Large intestine (tissue), 3 donors: ENCODE data around the gene B4GALT5. TPM values are rescaled to one million over a fixed set of nuclear protein-coding genes. Genes with fewer than 3 reads are reported as not detected.
"Not testable (repeated sequence)": the region's sequence is repeated elsewhere in the genome, so short reads cannot be mapped to it uniquely, and the experiment has no call there.

Experiments
- DNase-seq, 2 donors: peaks; one replicate each; pipeline versions ENCODE4 v3.0.0 to v3.0.0-alpha.2; 2013
- H3K27ac ChIP-seq: one replicate; pipeline ENCODE4 v1.5.1; 2013; ENCODE audit warnings: low read length
- H3K27me3 ChIP-seq: 2 replicates; pipeline ENCODE4 v1.6.1; 2013; ENCODE audit warnings: low read length; ENCODE audit not compliant: control insufficient read depth, insufficient read depth
- H3K36me3 ChIP-seq: 2 replicates; pipeline ENCODE4 v1.6.1; 2013; ENCODE audit warnings: low read length; ENCODE audit not compliant: control insufficient read depth, insufficient read depth
- H3K4me1 ChIP-seq: one replicate; pipeline ENCODE4 v1.6.1; 2013; ENCODE audit warnings: low read length; ENCODE audit not compliant: control insufficient read depth, insufficient read depth
- H3K4me3 ChIP-seq: one replicate; pipeline ENCODE4 v1.5.1; 2013; ENCODE audit warnings: low read length
- H3K9me3 ChIP-seq: one replicate; pipeline ENCODE4 v1.6.1; 2013; ENCODE audit warnings: mild to moderate bottlenecking, low read depth, low read length, moderate library complexity; ENCODE audit not compliant: control insufficient read depth
- WGBS: methylation state at CpG from one replicate; pipeline ENCODE4 v1.1.5; 2013; ENCODE audit warnings: low lambda C conversion rate; ENCODE audit not compliant: insufficient coverage; 5-methylcytosine and 5-hydroxymethylcytosine counted together
- polyA plus RNA-seq: library from polyadenylated mRNA; unstranded; fragments of 120-200 nt; gene quantifications from one replicate; pipeline ENCODE4 v1.2.1, GENCODE V29; 2013

Gene B4GALT5
- polyA plus RNA-seq, 1 donor = 51.2 TPM

DNA sequence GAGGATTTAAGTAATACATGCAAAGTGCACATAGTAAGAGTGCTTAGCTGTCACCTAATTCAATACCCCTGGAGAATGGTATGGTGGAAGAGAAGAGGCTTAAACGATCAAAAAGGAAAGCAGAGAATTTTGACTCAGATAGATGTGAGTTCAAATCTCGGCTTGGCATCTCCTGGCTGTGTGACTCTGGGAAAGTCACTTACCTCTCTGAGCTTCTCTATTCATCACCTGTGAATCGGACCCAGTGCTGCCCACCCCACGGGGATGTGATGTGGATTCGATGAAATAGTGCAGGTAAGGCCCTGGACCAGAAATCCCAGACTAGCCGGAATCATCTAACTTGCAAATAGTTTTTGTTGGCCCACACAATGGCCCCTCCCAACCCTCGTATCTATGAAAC, 1.8 kb upstream of the B4GALT5 start:
- H3K4me3 ChIP-seq = no peak overlapping the region
- DNase-seq = no peak
- no peaks in the 10 kb centered on the region for H3K36me3 ChIP-seq
- peaks cover 12% of the 10 kb centered on the region for H3K4me1 ChIP-seq
- WGBS = no CpG with 5 or more reads among the region's 7 CpGs
- H3K9me3 ChIP-seq = no peaks in the 10 kb centered on the region
- no peaks in the 10 kb centered on the region for H3K27me3 ChIP-seq
- no peak overlapping the region for H3K27ac ChIP-seq

DNA sequence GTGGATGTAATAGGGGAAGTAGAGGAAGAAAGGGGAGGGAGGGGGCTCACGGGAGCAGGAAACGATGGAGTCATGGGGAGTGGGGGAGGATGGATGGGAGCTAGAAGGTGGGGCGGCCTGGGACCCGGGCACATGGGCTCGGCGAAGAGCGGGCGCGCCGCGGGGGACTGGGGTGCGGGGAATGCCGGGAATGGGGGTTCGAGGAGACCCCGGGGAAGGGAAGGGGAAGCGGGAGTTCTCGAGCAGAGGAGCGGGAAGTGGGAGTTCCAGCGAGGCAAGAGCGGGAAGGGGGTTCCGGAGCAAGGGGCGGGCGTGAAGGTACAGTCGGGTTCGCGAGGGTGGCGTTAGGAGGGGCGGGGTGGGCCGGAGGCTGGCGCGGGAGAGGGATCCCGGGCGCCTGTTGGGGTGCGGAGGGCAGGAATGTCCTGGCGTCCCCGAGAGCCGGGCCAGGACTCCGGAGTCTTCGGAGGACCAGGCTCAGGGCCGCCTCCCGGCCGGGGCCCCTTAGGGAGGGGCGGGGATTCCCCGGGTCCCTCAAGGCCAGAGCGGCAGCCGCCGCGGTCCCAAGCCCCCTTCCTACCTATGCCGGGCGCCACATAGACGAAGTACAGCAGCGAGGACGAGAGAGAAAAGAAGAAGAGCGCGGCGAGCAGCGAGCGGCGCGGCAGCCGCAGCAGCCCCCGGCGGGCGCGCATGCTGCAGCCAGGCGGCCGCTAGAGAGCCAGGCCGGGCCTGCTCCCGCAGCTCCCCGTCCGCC, 504 bp downstream of the B4GALT5 start:
- peak; percentile 31 to 77 for DNase-seq
- 0% methylated on average over 1 of the region's 71 CpGs for WGBS
- Histone ChIP-seq H3K4me3 (peak overlapping the region; percentile 92), H3K27me3 (no peaks in the 10 kb centered on the region), H3K9me3 (no peaks in the 10 kb centered on the region), H3K36me3 (no peaks in the 10 kb centered on the region), H3K4me1 (peaks cover 16% of the 10 kb centered on the region), H3K27ac (peak overlapping the region; percentile 82)

DNA sequence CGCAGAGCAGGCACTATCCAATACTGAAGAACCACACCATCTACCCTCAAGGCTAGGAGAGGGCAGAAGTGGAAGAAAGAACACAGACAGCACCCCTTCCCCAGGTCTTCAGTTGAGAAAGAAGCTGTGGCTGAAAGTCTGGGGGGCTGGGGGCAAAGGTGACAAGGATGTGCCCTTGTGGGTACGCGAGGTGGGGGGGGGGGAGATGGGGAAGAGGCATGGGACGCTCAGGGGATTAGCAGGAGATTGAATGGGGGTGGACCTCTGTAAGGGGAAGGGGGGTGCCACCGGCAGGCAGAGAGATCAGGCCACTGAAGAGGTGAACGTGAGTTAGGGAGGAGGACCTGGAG, 1.1 kb downstream of the B4GALT5 start:
- DNase-seq = no peak
- no peaks in the 10 kb centered on the region for H3K27me3 ChIP-seq
- H3K27ac ChIP-seq = peak overlapping the region; percentile 82
- H3K36me3 ChIP-seq = no peaks in the 10 kb centered on the region
- H3K4me3 ChIP-seq = peak overlapping the region; percentile 92
- H3K9me3 ChIP-seq = no peaks in the 10 kb centered on the region
- WGBS = 0% methylated on average over 2 of the region's 6 CpGs
- H3K4me1 ChIP-seq = peaks cover 18% of the 10 kb centered on the region

DNA sequence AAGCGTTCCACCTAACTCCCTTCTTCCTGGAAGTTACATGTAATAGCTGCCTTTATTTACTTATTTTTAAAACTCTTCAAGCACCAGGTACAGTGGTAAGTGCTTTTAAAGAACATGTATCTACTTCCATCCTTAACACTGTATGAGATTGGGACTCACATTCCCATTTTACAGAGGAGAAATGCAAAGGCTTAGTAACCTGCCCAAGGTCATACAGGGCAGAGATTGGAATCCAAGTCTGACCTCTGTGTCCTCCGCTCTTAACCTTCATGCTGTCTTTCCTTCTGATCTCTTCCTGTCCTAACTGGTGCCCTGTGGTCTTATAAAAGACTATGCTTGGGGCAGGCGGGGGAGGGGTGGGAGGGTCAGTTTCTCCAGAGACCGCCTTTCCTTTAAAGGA, 1.6 kb downstream of the B4GALT5 start:
- H3K4me3 ChIP-seq = peak overlapping the region; percentile 92
- no peak for DNase-seq
- H3K27me3 ChIP-seq = no peaks in the 10 kb centered on the region
- no peaks in the 10 kb centered on the region for H3K36me3 ChIP-seq
- WGBS = no CpG with 5 or more reads among the region's 4 CpGs
- no peaks in the 10 kb centered on the region for H3K9me3 ChIP-seq
- H3K27ac ChIP-seq = peak overlapping the region; percentile 82
- H3K4me1 ChIP-seq = peaks cover 23% of the 10 kb centered on the region

DNA sequence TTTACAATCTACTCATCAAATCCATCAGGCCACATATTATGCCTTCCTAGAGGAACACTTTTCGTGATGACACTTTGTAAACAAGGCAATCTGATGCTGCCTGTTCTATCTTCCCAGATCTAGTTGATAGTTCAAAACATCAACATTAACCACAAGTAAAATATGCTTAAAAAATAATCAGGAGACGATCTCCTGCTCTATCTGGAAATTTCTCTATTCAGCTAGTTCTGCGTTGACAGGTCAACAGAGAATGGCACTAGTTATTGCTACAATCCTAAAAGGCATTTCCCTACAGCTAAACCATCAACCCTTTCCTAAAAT, 2.1 kb downstream of the B4GALT5 start:
- Histone ChIP-seq H3K27ac (no peak overlapping the region), H3K36me3 (no peaks in the 10 kb centered on the region), H3K27me3 (no peaks in the 10 kb centered on the region), H3K4me1 (peaks cover 28% of the 10 kb centered on the region), H3K9me3 (no peaks in the 10 kb centered on the region), H3K4me3 (peak overlapping the region; percentile 92)
- no peak for DNase-seq
- WGBS = no CpG with 5 or more reads among the region's 3 CpGs

DNA sequence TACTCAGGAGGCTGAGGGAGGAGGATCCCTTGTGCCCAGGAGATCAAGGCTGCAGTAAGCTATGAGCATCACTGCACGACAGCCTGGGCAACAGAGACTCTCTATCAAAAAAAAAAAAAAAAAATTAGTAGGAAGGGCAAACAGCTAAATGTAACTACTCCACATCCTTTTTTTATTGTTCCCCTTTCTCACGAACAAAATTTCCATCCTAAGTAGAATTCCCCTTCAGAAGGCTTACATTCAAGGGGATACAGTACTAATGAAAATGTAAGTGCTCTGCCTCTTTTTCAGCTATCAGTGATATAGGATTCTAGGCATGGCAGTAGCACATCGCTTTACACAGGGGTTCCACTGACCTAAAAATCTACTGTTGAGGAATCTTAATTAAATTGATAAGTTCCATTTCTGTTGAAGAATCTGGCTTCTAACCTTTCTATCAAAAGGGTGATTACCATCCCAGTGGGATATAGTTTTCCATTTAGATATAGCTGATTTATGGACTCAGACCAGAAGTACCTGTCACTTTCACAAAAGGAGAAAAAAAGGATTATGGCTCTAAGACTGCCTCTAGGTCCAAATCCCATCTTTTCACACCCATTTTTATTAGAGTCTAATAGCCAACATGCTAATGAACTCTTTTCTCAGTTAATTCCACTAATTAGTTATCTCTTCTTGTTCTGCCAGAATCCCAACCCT, 2.6 kb downstream of the B4GALT5 start:
- Histone ChIP-seq H3K4me1 (peaks cover 33% of the 10 kb centered on the region), H3K4me3 (peak overlapping the region; percentile 92)
- WGBS = no CpG with 5 or more reads among the region's 3 CpGs

DNA sequence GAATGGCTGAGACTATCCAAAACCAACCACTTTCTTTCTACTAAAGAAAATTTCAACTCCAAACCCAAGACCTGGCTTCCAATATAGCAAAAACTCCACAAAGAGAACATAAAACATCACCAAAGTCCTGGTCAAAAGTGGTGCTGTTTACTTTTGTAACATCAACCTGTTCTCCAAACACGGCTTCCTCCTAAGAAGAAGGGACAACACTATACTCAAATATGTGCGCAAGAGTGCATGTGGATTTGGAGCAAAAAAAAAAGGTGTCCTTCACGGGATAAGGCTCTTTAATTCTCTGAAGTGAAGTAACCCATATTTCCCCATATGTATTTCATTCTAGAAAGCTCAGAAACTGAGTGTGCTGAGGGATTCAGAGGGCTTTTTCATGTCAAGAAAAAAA, 6.6 kb downstream of the B4GALT5 start:
- Histone ChIP-seq H3K36me3 (no peaks in the 10 kb centered on the region), H3K4me1 (peaks cover 40% of the 10 kb centered on the region), H3K27me3 (no peaks in the 10 kb centered on the region), H3K4me3 (no peak overlapping the region), H3K9me3 (no peaks in the 10 kb centered on the region), H3K27ac (peak overlapping the region; percentile 72)
- DNase-seq = no peak
- WGBS = no CpG with 5 or more reads among the region's 3 CpGs

More for the DNA sequence above, 2.6 kb downstream of the B4GALT5 start:
- H3K27me3 ChIP-seq = no peaks in the 10 kb centered on the region
- no peak overlapping the region for H3K27ac ChIP-seq
- DNase-seq = no peak
- no peaks in the 10 kb centered on the region for H3K36me3 ChIP-seq
- H3K9me3 ChIP-seq = no peaks in the 10 kb centered on the region

DNA sequence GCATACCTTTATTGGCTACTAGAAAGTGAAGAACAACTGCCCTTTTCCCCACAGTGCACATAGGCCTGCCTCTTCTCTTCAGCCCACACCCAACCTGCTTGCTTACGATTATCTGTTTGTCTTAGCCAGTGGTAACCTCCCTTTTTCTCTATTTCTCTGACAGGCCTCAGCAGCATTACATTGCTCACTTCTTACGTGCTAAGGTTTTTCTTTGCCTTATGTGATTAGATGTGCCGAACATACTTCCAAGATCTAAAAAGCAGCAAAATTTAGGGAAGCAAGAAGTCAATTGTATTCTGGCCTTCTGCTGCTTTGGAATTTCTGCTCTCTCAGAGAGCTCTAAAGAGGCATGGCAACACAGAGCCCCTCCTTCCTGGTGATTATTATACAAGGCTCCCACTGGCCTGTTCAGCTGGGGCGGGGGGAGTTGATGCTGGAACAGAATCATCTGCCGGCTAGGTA, 7.0 kb downstream of the B4GALT5 start:
- WGBS = 8% methylated on average over 2 of the region's 5 CpGs
- H3K4me3 ChIP-seq = no peak overlapping the region
- H3K9me3 ChIP-seq = no peaks in the 10 kb centered on the region
- peaks cover 2% of the 10 kb centered on the region for H3K36me3 ChIP-seq
- H3K4me1 ChIP-seq = peaks cover 35% of the 10 kb centered on the region
- H3K27me3 ChIP-seq = no peaks in the 10 kb centered on the region
- H3K27ac ChIP-seq = peak overlapping the region; percentile 72
- DNase-seq = peak in 1 of 2 donors; percentile 75

DNA sequence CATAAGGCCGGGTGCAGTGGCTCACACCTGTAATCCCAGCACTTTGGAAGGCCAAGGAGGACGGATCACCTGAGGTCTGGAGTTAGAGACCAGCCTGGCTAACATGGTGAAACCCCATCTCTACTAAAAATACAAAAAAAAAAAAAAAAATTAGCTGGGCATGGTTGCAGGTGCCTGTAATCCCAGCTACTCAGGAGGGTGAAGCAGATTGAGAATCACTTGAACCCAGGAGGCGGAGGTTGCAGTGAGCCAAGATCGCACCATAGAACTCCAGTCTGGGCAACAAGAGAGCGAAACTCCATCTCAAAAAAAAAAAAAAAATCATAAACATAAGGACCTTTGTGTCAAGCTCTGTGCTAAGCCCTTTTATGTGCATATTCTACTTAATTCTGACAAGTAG, 7.8 kb downstream of the B4GALT5 start:
- not testable (repeated sequence) for H3K9me3 ChIP-seq, H3K4me3 ChIP-seq, H3K36me3 ChIP-seq, H3K27me3 ChIP-seq, DNase-seq
- WGBS = 100% methylated on average over 2 of the region's 5 CpGs
- peaks cover 29% of the 10 kb centered on the region for H3K4me1 ChIP-seq
- H3K27ac ChIP-seq = peak overlapping the region; percentile 72

DNA sequence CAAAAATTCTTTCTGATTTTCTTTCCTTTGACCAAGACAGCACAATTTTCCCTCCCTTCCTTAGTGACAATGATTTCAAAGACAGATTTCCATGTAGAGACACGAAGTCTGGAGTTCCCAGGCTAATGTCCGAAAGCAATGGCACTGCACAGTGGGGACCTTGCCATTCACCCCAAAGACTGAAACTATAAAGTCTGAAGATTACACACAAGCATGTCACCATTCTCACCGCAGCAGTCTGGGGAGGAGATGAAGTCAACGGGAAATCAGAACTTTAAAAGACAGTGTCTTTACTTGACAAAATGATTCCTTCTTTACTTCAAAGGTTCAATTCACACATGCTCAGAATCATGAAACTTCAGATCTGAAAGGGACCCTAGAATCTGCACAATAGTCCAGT, 8.3 kb downstream of the B4GALT5 start:
- Histone ChIP-seq H3K9me3 (no peaks in the 10 kb centered on the region), H3K4me3 (no peak overlapping the region), H3K27me3 (no peaks in the 10 kb centered on the region), H3K36me3 (peaks cover 3% of the 10 kb centered on the region), H3K4me1 (peaks cover 29% of the 10 kb centered on the region), H3K27ac (peak overlapping the region; percentile 8)
- DNase-seq = no peak
- 50% methylated on average over 1 of the region's 4 CpGs for WGBS
